SK-N-SH (cell line): ENCODE measurements around the gene KLF3. TPM values are rescaled to one million over a fixed set of nuclear protein-coding genes. Genes with fewer than 3 reads are reported as not detected.

Experiments used
- CTCF ChIA-PET: fragments of 300-600, 350-600 bp; formaldehyde crosslinking; extraction: SDS; loops from one replicate; lab custom pipeline; 2021; lab: Yijun Ruan, JAX
- POLR2A ChIA-PET: fragments of 350-600 bp; sonication (Branson Sonifier 250); formaldehyde crosslinking; extraction: SDS; loops from one replicate; lab custom pipeline; 2020; ENCODE audit warnings: antibody characterized with exemption, inconsistent platforms; lab: Yijun Ruan, JAX
- DNase-seq: peaks from one replicate; pipeline ENCODE4 v3.0.0; 2012
- H2AFZ ChIP-seq: fragments of 200-600 bp; sonication (generic); 2 replicates; pipeline ENCODE4 v1.8.1; 2016; ENCODE audit warnings: antibody characterized with exemption, mild to moderate bottlenecking, low read depth
- H3F3A ChIP-seq: fragments of 200-600 bp; sonication (generic); replicated peaks from 2 replicates; pipeline ENCODE3; 2016; ENCODE audit warnings: antibody characterized with exemption, mild to moderate bottlenecking; ENCODE audit not compliant: insufficient read depth
- H3K27ac ChIP-seq, 2 experiments: fragments of 200-500 bp in 1 of 2; fragments of 200-600 bp in 1 of 2; sonication (Bioruptor generic) in 1 of 2; sonication (generic), shearing (Covaris generic) in 1 of 2; 2 replicates each; pipeline versions ENCODE4 v1.5.1 to v1.6.1; 2014 to 2016; ENCODE audit warnings: low read depth in 2 of 2, inconsistent platforms in 1 of 2, low read length in 1 of 2, mild to moderate bottlenecking in 1 of 2, mixed read lengths in 1 of 2
- H3K27me3 ChIP-seq: fragments of 200-600 bp; sonication (generic), shearing (Covaris generic); 2 replicates; pipeline ENCODE4 v1.6.1; 2016; ENCODE audit warnings: mixed run types; ENCODE audit not compliant: insufficient read depth
- H3K36me3 ChIP-seq, 2 experiments: fragments of 200-500 bp in 1 of 2; fragments of 200-600 bp in 1 of 2; sonication (Bioruptor generic) in 1 of 2; sonication (generic) in 1 of 2; replicated peaks in 1 of 2; 2 replicates each; pipeline versions ENCODE3 to v1.5.1; 2014 to 2016; ENCODE audit warnings: low read length in 1 of 2, mild to moderate bottlenecking in 1 of 2; ENCODE audit not compliant: insufficient read depth in 2 of 2, control insufficient read depth in 1 of 2
- H3K4me1 ChIP-seq, 2 experiments: fragments of 200-500 bp in 1 of 2; fragments of 200-600 bp in 1 of 2; sonication (Bioruptor generic) in 1 of 2; sonication (generic), shearing (Covaris generic) in 1 of 2; 2 replicates each; pipeline versions ENCODE4 v1.5.1 to v1.6.1; 2014 to 2016; ENCODE audit warnings: low read depth in 1 of 2, low read length in 1 of 2, mixed run types in 1 of 2; ENCODE audit not compliant: insufficient read depth in 2 of 2, control insufficient read depth in 1 of 2
- H3K4me2 ChIP-seq: fragments of 200-600 bp; sonication (generic), shearing (Covaris generic); 2 replicates; pipeline ENCODE4 v1.6.1; 2017; ENCODE audit warnings: mixed run types
- H3K4me3 ChIP-seq, 2 experiments: fragments of 200-500 bp in 1 of 2; fragments of 200-600 bp in 1 of 2; sonication (Bioruptor generic) in 1 of 2; sonication (generic), shearing (Covaris generic) in 1 of 2; 2 replicates each; pipeline versions ENCODE4 v1.5.1 to v1.8.1; 2014 to 2016; ENCODE audit warnings: low read depth in 2 of 2, inconsistent platforms in 1 of 2, low read length in 1 of 2, mild to moderate bottlenecking in 1 of 2, mixed read lengths in 1 of 2, moderate library complexity in 1 of 2
- H3K79me2 ChIP-seq: fragments of 200-600 bp; sonication (generic); 2 replicates; pipeline ENCODE4 v1.8.1; 2017; ENCODE audit warnings: mild to moderate bottlenecking; ENCODE audit not compliant: insufficient read depth
- H3K9ac ChIP-seq: fragments of 200-600 bp; sonication (generic); 2 replicates; pipeline ENCODE4 v1.6.1; 2017; ENCODE audit warnings: mixed run types
- H3K9me2 ChIP-seq: fragments of 200-600 bp; sonication (generic); 2 replicates; pipeline ENCODE4 v1.6.1; 2017; ENCODE audit warnings: mixed run types
- H3K9me3 ChIP-seq: fragments of 200-600 bp; sonication (generic); 2 replicates; pipeline ENCODE4 v1.6.1; 2017; ENCODE audit warnings: mixed run types, mild to moderate bottlenecking, moderate library complexity
- H4K20me1 ChIP-seq: fragments of 200-600 bp; sonication (generic); 2 replicates; pipeline ENCODE4 v1.6.1; 2017; ENCODE audit warnings: mild to moderate bottlenecking, mixed run types; ENCODE audit not compliant: insufficient read depth
- CHD2 ChIP-seq: fragments of 150-350 bp; IDR thresholded peaks from 2 replicates; pipeline ENCODE4 v1.6.1; 2018; ENCODE audit warnings: low read length; ENCODE audit not compliant: partially characterized antibody
- EP300 ChIP-seq, 2 experiments: IDR thresholded peaks; 2 replicates each; pipeline versions ENCODE4 v1.4.0 to v1.6.1; 2012; ENCODE audit warnings: borderline replicate concordance in 1 of 2, low read depth in 1 of 2, low read length in 1 of 2
- FOSL2 ChIP-seq: IDR thresholded peaks from 2 replicates; pipeline ENCODE4 v1.4.0; 2012; ENCODE audit warnings: low read depth, mild to moderate bottlenecking, moderate library complexity, borderline replicate concordance
- FOXJ3 ChIP-seq: sonication (generic); formaldehyde crosslinking; IDR thresholded peaks from 2 replicates; pipeline ENCODE4 v1.5.1; 2020; ENCODE audit warnings: mild to moderate bottlenecking, missing genetic modification reagents
- FOXM1 ChIP-seq: IDR thresholded peaks from 2 replicates; pipeline ENCODE4 v1.4.0; 2012; ENCODE audit warnings: low read depth, mild to moderate bottlenecking
- NFIC ChIP-seq: IDR thresholded peaks from 2 replicates; pipeline ENCODE4 v1.4.0; 2012; ENCODE audit warnings: borderline replicate concordance
- NRF1 ChIP-seq: IDR thresholded peaks from 2 replicates; pipeline ENCODE4 v1.6.1; 2012; ENCODE audit warnings: low read depth, mild to moderate bottlenecking, low read length
- RCOR1 ChIP-seq: fragments of 150-350 bp; IDR thresholded peaks from 2 replicates; pipeline ENCODE4 v1.6.1; 2017; ENCODE audit warnings: antibody characterized with exemption, low read length
- RFX5 ChIP-seq: IDR thresholded peaks from 2 replicates; pipeline ENCODE4 v1.6.1; 2012; ENCODE audit warnings: mild to moderate bottlenecking, improper control_type of control experiment, low read length
- SIN3A ChIP-seq: IDR thresholded peaks from 2 replicates; pipeline ENCODE4 v1.6.1; 2012; ENCODE audit warnings: low read depth, mild to moderate bottlenecking, low read length, moderate library complexity, borderline replicate concordance
- SMC3 ChIP-seq: IDR thresholded peaks from 2 replicates; pipeline ENCODE4 v1.6.1; 2012; ENCODE audit warnings: low read depth, low read length, improper control_type of control experiment
- TCF12 ChIP-seq: IDR thresholded peaks from 2 replicates; pipeline ENCODE4 v1.4.0; 2012
- YY1 ChIP-seq: IDR thresholded peaks from 2 replicates; pipeline ENCODE4 v1.4.0; 2012; ENCODE audit warnings: low read depth, mild to moderate bottlenecking
- WGBS: methylation state at CpG from one replicate; pipeline ENCODE4 v1.1.6; 2017; ENCODE audit warnings: low lambda C conversion rate; 5-methylcytosine and 5-hydroxymethylcytosine counted together
- polyA plus RNA-seq, 3 experiments: library from polyadenylated mRNA; depleted of rRNA; stranded (reverse); fragments of >200 nt; gene quantifications; 2 replicates each; pipeline ENCODE4 v1.2.3, GENCODE V29; 2012
- TF ChIP-seq, protein P1 (sequence below): IDR thresholded peaks from 2 replicates; pipeline ENCODE4 v1.4.0; 2012; ENCODE audit warnings: low read depth, borderline replicate concordance
- TF ChIP-seq, protein P2 (sequence below): IDR thresholded peaks from 2 replicates; pipeline ENCODE4 v1.4.0; 2012; ENCODE audit warnings: low read depth, borderline replicate concordance
- TF ChIP-seq, protein P3 (sequence below): fragments of 150-350 bp; IDR thresholded peaks from 2 replicates; pipeline ENCODE4 v1.6.1; 2016; ENCODE audit warnings: mild to moderate bottlenecking, low read depth, low read length

Gene KLF3
- polyA plus RNA-seq, 1 of the 3 experiments (the other 2 are of a cell fraction), result 8.2 TPM

DNA sequence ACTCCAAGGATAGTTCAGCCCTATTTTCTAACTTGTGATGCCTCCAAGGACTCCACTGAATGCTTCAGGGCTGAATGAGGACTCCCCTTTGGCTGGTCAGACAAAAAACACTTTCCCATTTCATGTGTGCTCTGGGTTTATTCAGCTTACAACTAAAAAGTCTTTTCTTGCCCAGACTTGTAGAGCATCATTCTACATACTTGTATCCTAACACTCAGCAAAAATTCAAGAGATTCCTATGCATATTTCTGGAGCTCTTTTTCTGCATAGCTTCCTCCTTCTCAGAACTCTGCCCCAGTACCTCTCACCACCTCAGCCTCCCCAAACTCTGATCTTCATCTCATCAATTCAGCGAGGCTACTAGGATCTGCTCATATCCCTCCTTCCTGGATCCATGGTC, 22.2 kb upstream of the KLF3 start:
- Histone ChIP-seq H3K27me3 (no peaks in the 10 kb centered on the region), H3K9ac (no peak overlapping the region), H3K79me2 (no peaks in the 10 kb centered on the region), H3K4me3 (no peak overlapping the region), H3F3A (no peaks in the 10 kb centered on the region), H4K20me1 (no peaks in the 10 kb centered on the region), H3K4me2 (no peak overlapping the region), H3K9me2 (no peaks in the 10 kb centered on the region), H3K4me1 (no peaks in the 10 kb centered on the region), H3K9me3 (no peaks in the 10 kb centered on the region), H3K36me3 (no peaks in the 10 kb centered on the region), H2AFZ (no peak overlapping the region), H3K27ac (no peak overlapping the region)
- no peak for DNase-seq
- no peak for TF ChIP-seq RFX5
- no peak for TF ChIP-seq SMC3
- no peak for TF ChIP-seq NRF1
- no peak for TF ChIP-seq TCF12
- TF ChIP-seq, protein P1, sequence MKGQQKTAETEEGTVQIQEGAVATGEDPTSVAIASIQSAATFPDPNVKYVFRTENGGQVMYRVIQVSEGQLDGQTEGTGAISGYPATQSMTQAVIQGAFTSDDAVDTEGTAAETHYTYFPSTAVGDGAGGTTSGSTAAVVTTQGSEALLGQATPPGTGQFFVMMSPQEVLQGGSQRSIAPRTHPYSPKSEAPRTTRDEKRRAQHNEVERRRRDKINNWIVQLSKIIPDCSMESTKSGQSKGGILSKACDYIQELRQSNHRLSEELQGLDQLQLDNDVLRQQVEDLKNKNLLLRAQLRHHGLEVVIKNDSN, result no peak
- TF ChIP-seq, protein P2, sequence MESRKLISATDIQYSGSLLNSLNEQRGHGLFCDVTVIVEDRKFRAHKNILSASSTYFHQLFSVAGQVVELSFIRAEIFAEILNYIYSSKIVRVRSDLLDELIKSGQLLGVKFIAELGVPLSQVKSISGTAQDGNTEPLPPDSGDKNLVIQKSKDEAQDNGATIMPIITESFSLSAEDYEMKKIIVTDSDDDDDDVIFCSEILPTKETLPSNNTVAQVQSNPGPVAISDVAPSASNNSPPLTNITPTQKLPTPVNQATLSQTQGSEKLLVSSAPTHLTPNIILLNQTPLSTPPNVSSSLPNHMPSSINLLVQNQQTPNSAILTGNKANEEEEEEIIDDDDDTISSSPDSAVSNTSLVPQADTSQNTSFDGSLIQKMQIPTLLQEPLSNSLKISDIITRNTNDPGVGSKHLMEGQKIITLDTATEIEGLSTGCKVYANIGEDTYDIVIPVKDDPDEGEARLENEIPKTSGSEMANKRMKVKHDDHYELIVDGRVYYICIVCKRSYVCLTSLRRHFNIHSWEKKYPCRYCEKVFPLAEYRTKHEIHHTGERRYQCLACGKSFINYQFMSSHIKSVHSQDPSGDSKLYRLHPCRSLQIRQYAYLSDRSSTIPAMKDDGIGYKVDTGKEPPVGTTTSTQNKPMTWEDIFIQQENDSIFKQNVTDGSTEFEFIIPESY, result no peak
- no peak for TF ChIP-seq NFIC
- no peak for TF ChIP-seq SIN3A
- TF ChIP-seq FOSL2, result no peak
- no peak for TF ChIP-seq FOXJ3 (CRISPR knock-in tag)
- no peak for TF ChIP-seq YY1
- POLR2A ChIA-PET, result no interaction called here
- 42% methylated on average over 1 of the region's 1 CpG for WGBS
- CTCF ChIA-PET, result interaction anchor here (1.1 kb wide), 1 partner anchor 321 kb away, joined by 3 read pairs; no protein-coding TSS in a partner anchor

- Histone ChIP-seq H3F3A (no peaks in the 10 kb centered on the region), H3K27me3 (no peaks in the 10 kb centered on the region), H4K20me1 (no peaks in the 10 kb centered on the region), H3K9me3 (no peaks in the 10 kb centered on the region), H2AFZ (no peak overlapping the region), H3K27ac (no peak overlapping the region), H3K36me3 (no peaks in the 10 kb centered on the region), H3K4me2 (no peak overlapping the region), H3K4me3 (no peak overlapping the region), H3K79me2 (no peaks in the 10 kb centered on the region), H3K9me2 (no peaks in the 10 kb centered on the region), H3K4me1 (no peaks in the 10 kb centered on the region), H3K9ac (no peak overlapping the region)
- TF ChIP-seq RCOR1 (no peak), FOXM1 (no peak), EP300 (IDR thresholded peaks at IDR 0.05; ENCODE audit: borderline replicate concordance in 1 of 2, low read depth in 1 of 2, low read length in 1 of 2) (no peak), CHD2 (no peak)
- TF ChIP-seq, protein P1, result no peak
- TF ChIP-seq, protein P3, sequence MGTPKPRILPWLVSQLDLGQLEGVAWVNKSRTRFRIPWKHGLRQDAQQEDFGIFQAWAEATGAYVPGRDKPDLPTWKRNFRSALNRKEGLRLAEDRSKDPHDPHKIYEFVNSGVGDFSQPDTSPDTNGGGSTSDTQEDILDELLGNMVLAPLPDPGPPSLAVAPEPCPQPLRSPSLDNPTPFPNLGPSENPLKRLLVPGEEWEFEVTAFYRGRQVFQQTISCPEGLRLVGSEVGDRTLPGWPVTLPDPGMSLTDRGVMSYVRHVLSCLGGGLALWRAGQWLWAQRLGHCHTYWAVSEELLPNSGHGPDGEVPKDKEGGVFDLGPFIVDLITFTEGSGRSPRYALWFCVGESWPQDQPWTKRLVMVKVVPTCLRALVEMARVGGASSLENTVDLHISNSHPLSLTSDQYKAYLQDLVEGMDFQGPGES, result no peak
- ChIA-PET CTCF (interaction anchor here (1.5 kb wide), 1 partner anchor 87 kb away, joined by 4 read pairs; no protein-coding TSS in a partner anchor), POLR2A (no interaction called here)
- DNase-seq, result no peak
- 45% methylated on average over 3 of the region's 3 CpGs for WGBS
Measured at GRCh38 chr4:38644201-38644600, 19.8 kb upstream of the KLF3 start.
